ENCODE data around the gene MYH6.

GRCh38 chr14:23415821-23416778, 8.0 kb upstream of the MYH6 start:
- TF ChIP-seq CTCF (conservative IDR thresholded peaks at IDR 0.05; ENCODE audit: low read depth, low read length) (no peak), EZH2 (IDR thresholded peaks at IDR 0.05; ENCODE audit: borderline replicate concordance, low read depth, low read length, poor library complexity, severe bottlenecking) (no peak)

Measured in A673 (cell line).